AG04450 (cell line): Measurements from ENCODE around the gene COPS9. TPM values are rescaled to one million over a fixed set of nuclear protein-coding genes. Genes with fewer than 3 reads are reported as not detected.

Source experiments
- polyA plus RNA-seq: library from polyadenylated mRNA; depleted of rRNA; stranded (reverse); fragments of >200 nt; gene quantifications from 2 replicates; pipeline ENCODE4 v1.2.3, GENCODE V29; 2011; rRNA removed

COPS9 gene
- polyA plus RNA-seq, 1 experiment, result 360 TPM

Other genes starting within 250 kb of the COPS9 start
- gene NDUFA10, start 111.0 kb downstream of the COPS9 start, polyA plus RNA-seq, result 103 and 114 TPM in 2 replicates
- gene OR6B2, start 105.9 kb downstream of the COPS9 start, polyA plus RNA-seq, result not detected in 2 replicates
- gene OR6B3, start 82.8 kb downstream of the COPS9 start, polyA plus RNA-seq, result not detected in 2 replicates
- gene OTOS, start 4.4 kb upstream of the COPS9 start, polyA plus RNA-seq, result not detected in 2 replicates